IMR-90 (cell line): ENCODE measurements around the gene CXXC1. TPM values are rescaled to one million over a fixed set of nuclear protein-coding genes. Genes with fewer than 3 reads are reported as not detected.

Experiments used
- ATAC-seq: fragments of 200-7000 bp; cut with Tn5 transposase; 2 replicates; pipeline ENCODE4 v1.9.1; 2020; ENCODE audit warnings: low read depth, mild to moderate bottlenecking, moderate library complexity
- BruUV-seq: library from RNA; stranded (reverse); fragments of 400-500 nt; replicated peaks from 2 replicates; lab custom pipeline; 2021; lab: Mats Ljungman, UMichigan
- CTCF ChIA-PET: fragments of 300-600 bp; formaldehyde crosslinking; extraction: SDS; loops from one replicate; lab custom pipeline; 2021; ENCODE audit warnings: antibody characterized with exemption; lab: Yijun Ruan, JAX
- POLR2A ChIA-PET: fragments of 300-600 bp; sonication (Branson Sonifier 250); formaldehyde crosslinking; loops from one replicate; lab custom pipeline; 2022; ENCODE audit warnings: antibody characterized with exemption; ENCODE audit not compliant: unreplicated experiment; lab: Charles Lee
- DNase-seq: peaks from one replicate; pipeline ENCODE4 v3.0.0; 2013
- H2AFZ ChIP-seq: replicated peaks from 2 replicates; pipeline ENCODE3; 2013; ENCODE audit warnings: low read length, mild to moderate bottlenecking; ENCODE audit not compliant: poor library complexity
- H2AK5ac ChIP-seq: 2 replicates; pipeline ENCODE4 v1.6.1; 2013; ENCODE audit warnings: low read depth, low read length, inconsistent platforms
- H2AK9ac ChIP-seq: replicated peaks from 2 replicates; pipeline ENCODE3; 2013; ENCODE audit warnings: mild to moderate bottlenecking, low read depth, low read length, moderate library complexity; ENCODE audit not compliant: poor library complexity
- H2BK120ac ChIP-seq: 2 replicates; pipeline ENCODE4 v1.6.1; 2013; ENCODE audit warnings: low read depth, low read length, inconsistent platforms
- H2BK15ac ChIP-seq: 3 replicates; pipeline ENCODE4 v1.6.1; 2013; ENCODE audit warnings: low read depth, low read length, inconsistent platforms
- H2BK20ac ChIP-seq: 2 replicates; pipeline ENCODE4 v1.6.1; 2013; ENCODE audit warnings: low read depth, mild to moderate bottlenecking, inconsistent platforms, low read length, moderate library complexity
- H2BK5ac ChIP-seq: 2 replicates; pipeline ENCODE4 v1.6.1; 2013; ENCODE audit warnings: mild to moderate bottlenecking, low read depth, low read length, inconsistent platforms; ENCODE audit not compliant: poor library complexity, severe bottlenecking
- H3K14ac ChIP-seq: replicated peaks from 2 replicates; pipeline ENCODE4 v1.6.1; 2013; ENCODE audit warnings: low read depth, low read length, inconsistent platforms
- H3K18ac ChIP-seq: 2 replicates; pipeline ENCODE4 v1.6.1; 2013; ENCODE audit warnings: low read depth, low read length, control low read depth
- H3K23ac ChIP-seq: 2 replicates; pipeline ENCODE4 v1.6.1; 2013; ENCODE audit warnings: low read depth, low read length, inconsistent platforms
- H3K27ac ChIP-seq: 2 replicates; pipeline ENCODE4 v1.5.1; 2013; ENCODE audit warnings: mild to moderate bottlenecking, control low read depth, low read length; ENCODE audit not compliant: insufficient read depth
- H3K27me3 ChIP-seq: 2 replicates; pipeline ENCODE4 v1.6.1; 2013; ENCODE audit warnings: low read length; ENCODE audit not compliant: control insufficient read depth, insufficient read depth
- H3K36me3 ChIP-seq: 2 replicates; pipeline ENCODE4 v1.6.1; 2013; ENCODE audit warnings: low read length, mixed read lengths; ENCODE audit not compliant: control insufficient read depth, insufficient read depth
- H3K4ac ChIP-seq: 2 replicates; pipeline ENCODE4 v1.6.1; 2013; ENCODE audit warnings: low read depth, low read length, inconsistent platforms
- H3K4me1 ChIP-seq: 2 replicates; pipeline ENCODE4 v1.6.1; 2013; ENCODE audit warnings: low read length, mixed read lengths; ENCODE audit not compliant: control insufficient read depth, insufficient read depth
- H3K4me2 ChIP-seq: 2 replicates; pipeline ENCODE4 v1.6.1; 2013; ENCODE audit warnings: low read depth, mild to moderate bottlenecking, control low read depth, low read length, moderate library complexity
- H3K4me3 ChIP-seq: 2 replicates; pipeline ENCODE4 v1.5.1; 2013; ENCODE audit warnings: low read depth, mild to moderate bottlenecking, control low read depth, low read length, moderate library complexity; ENCODE audit not compliant: insufficient read depth
- H3K56ac ChIP-seq: 2 replicates; pipeline ENCODE4 v1.6.1; 2013; ENCODE audit warnings: low read length, inconsistent platforms; ENCODE audit not compliant: insufficient read depth; ENCODE audit errors: extremely low read depth
- H3K79me1 ChIP-seq, 2 experiments: 2 replicates each; pipeline ENCODE4 v1.6.1; 2013; ENCODE audit warnings: low read length in 2 of 2, inconsistent platforms in 1 of 2, low read depth in 1 of 2
- H3K9ac ChIP-seq: 2 replicates; pipeline ENCODE4 v1.6.1; 2013; ENCODE audit warnings: low read depth, low read length, control low read depth
- H3K9me1 ChIP-seq: 2 replicates; pipeline ENCODE4 v1.6.1; 2013; ENCODE audit warnings: low read length, inconsistent platforms; ENCODE audit not compliant: insufficient read depth
- H3K9me3 ChIP-seq: 2 replicates; pipeline ENCODE4 v1.6.1; 2013; ENCODE audit warnings: low read length; ENCODE audit not compliant: control insufficient read depth, insufficient read depth
- H4K20me1 ChIP-seq: 2 replicates; pipeline ENCODE4 v1.6.1; 2013; ENCODE audit warnings: low read length, inconsistent platforms; ENCODE audit not compliant: insufficient read depth
- H4K5ac ChIP-seq: 2 replicates; pipeline ENCODE4 v1.6.1; 2013; ENCODE audit warnings: mild to moderate bottlenecking, low read depth, low read length, control low read depth
- H4K8ac ChIP-seq, 2 experiments: 2 replicates each; pipeline ENCODE4 v1.6.1; 2013; ENCODE audit warnings: low read depth in 2 of 2, low read length in 2 of 2, control low read depth in 1 of 2, inconsistent platforms in 1 of 2
- H4K91ac ChIP-seq: 2 replicates; pipeline ENCODE4 v1.6.1; 2013; ENCODE audit warnings: low read depth, low read length, inconsistent platforms; ENCODE audit not compliant: insufficient read depth
- BHLHE40 ChIP-seq: fragments of 150-350 bp; IDR thresholded peaks from 2 replicates; pipeline ENCODE4 v1.6.1; 2016; ENCODE audit warnings: mild to moderate bottlenecking, low read depth, low read length
- CEBPB ChIP-seq: IDR thresholded peaks from 2 replicates; pipeline ENCODE4 v1.6.1; 2012; ENCODE audit warnings: low read depth, low read length, improper control_type of control experiment
- CHD1 ChIP-seq: IDR thresholded peaks from 2 replicates; pipeline ENCODE4 v1.6.1; 2012; ENCODE audit warnings: low read depth, low read length, improper control_type of control experiment
- MAFK ChIP-seq: IDR thresholded peaks from 2 replicates; pipeline ENCODE4 v1.6.1; 2012; ENCODE audit warnings: low read depth, low read length, improper control_type of control experiment
- RCOR1 ChIP-seq: IDR thresholded peaks from 2 replicates; pipeline ENCODE4 v1.6.1; 2012; ENCODE audit warnings: mild to moderate bottlenecking, low read length, improper control_type of control experiment; ENCODE audit not compliant: insufficient replicate concordance
- SMC3 ChIP-seq: fragments of 150-350 bp; IDR thresholded peaks from 2 replicates; pipeline ENCODE4 v1.6.1; 2016; ENCODE audit warnings: low read depth, mild to moderate bottlenecking, antibody characterized with exemption, low read length, moderate library complexity
- dilution Hi-C: fragments of 300-500 bp; cut with HindIII; formaldehyde crosslinking; loops from one replicate; pipeline ENCODE4 v1.14.3; 2018; ENCODE audit warnings: low sequenced_read_pairs; ENCODE audit not compliant: unreplicated experiment
- in situ Hi-C: fragments of 300-500 bp; cut with MboI; formaldehyde crosslinking; loops from 3 replicates; pipeline ENCODE4 v1.14.3; 2019; ENCODE audit warnings: low sequenced_read_pairs, inconsistent platforms, mixed read lengths
- intact Hi-C: fragments of 100-400 bp; cut with micrococcal nuclease; formaldehyde crosslinking; loops from 2 replicates; pipeline ENCODE4 v1.10.0; 2022
- polyA plus RNA-seq, 3 experiments: library from polyadenylated mRNA; depleted of rRNA; stranded (reverse); fragments of >200 nt; gene quantifications; 2 replicates each; pipeline ENCODE4 v1.2.3, GENCODE V29; 2012; ENCODE audit warnings: low replicate concordance in 1 of 3
- total RNA-seq: library from RNA; depleted of rRNA; stranded (reverse); fragments of >200 nt; gene quantifications from 2 replicates; pipeline ENCODE4 v1.2.3, GENCODE V29; 2012
- TF ChIP-seq, protein P1 (sequence below): fragments of 150-350 bp; IDR thresholded peaks from 2 replicates; pipeline ENCODE4 v1.6.1; 2017; ENCODE audit warnings: mild to moderate bottlenecking, antibody characterized with exemption, low read length, low read depth

The CXXC1 gene
- total and polyA plus RNA-seq, 2 of the 4 experiments (the other 2 are of a cell fraction) = 24.0 to 66.2 TPM

DNA sequence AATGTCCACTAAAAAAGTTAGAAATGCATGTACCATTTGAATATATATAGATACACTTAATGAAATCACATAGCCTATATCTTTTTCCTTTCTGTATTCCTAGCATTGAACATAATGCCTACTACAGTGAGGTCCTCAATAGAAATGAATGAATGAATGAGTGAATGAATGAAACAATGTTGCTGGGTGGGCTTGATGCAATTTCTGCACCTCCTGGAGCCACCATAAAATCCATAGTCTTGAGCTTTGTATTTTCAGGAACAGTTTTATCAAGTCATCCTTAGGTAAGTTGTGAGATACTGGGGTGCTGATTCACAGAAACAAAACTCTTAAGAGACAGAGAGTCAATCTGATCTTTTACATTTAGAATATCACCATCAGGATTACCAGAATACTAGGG, 24.5 kb downstream of the CXXC1 start:
- H3K18ac ChIP-seq = no peak overlapping the region
- H3K79me1 ChIP-seq = no peaks in the 10 kb centered on the region; a peak in 1 of 4 replicates
- no peak overlapping the region for H2BK5ac ChIP-seq
- H2AK5ac ChIP-seq = no peak overlapping the region
- POLR2A ChIA-PET = interaction anchor here (0.5 kb wide), 1 partner anchor 1399 kb away, joined by 19 read pairs; no protein-coding TSS in a partner anchor
- H3K36me3 ChIP-seq = no peaks in the 10 kb centered on the region
- no peak overlapping the region for H2BK20ac ChIP-seq
- H3K27me3 ChIP-seq = no peaks in the 10 kb centered on the region
- BruUV-seq = no TSS peak
- no peak overlapping the region for H3K4ac ChIP-seq
- no peak overlapping the region for H2AFZ ChIP-seq
- no peak overlapping the region for H4K5ac ChIP-seq
- no peak overlapping the region for H3K9ac ChIP-seq
- TF ChIP-seq SMC3 (no peak), CEBPB (no peak), BHLHE40 (no peak), RCOR1 (no peak), MAFK (no peak), CHD1 (no peak)
- TF ChIP-seq, protein P1, sequence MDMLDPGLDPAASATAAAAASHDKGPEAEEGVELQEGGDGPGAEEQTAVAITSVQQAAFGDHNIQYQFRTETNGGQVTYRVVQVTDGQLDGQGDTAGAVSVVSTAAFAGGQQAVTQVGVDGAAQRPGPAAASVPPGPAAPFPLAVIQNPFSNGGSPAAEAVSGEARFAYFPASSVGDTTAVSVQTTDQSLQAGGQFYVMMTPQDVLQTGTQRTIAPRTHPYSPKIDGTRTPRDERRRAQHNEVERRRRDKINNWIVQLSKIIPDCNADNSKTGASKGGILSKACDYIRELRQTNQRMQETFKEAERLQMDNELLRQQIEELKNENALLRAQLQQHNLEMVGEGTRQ = no peak
- ATAC-seq (no peak), DNase-seq (no peak)
- H3K14ac ChIP-seq = no peak overlapping the region
- no peaks in the 10 kb centered on the region for H3K9me3 ChIP-seq
- no peak overlapping the region for H2BK120ac ChIP-seq
- no peak overlapping the region for H3K4me2 ChIP-seq
- H3K23ac ChIP-seq = no peak overlapping the region
- no peak overlapping the region for H2AK9ac ChIP-seq
- H3K4me3 ChIP-seq = no peak overlapping the region
- CTCF ChIA-PET = no interaction called here
- no peak overlapping the region for H3K27ac ChIP-seq
- dilution Hi-C loops (no loop called here), intact Hi-C loops (no loop called here), in situ Hi-C loops (no loop called here)
- no peak overlapping the region for H4K91ac ChIP-seq
- no peaks in the 10 kb centered on the region for H3K4me1 ChIP-seq
- H4K20me1 ChIP-seq = no peaks in the 10 kb centered on the region
- no peak overlapping the region for H2BK15ac ChIP-seq
- no peak overlapping the region for H4K8ac ChIP-seq
- H3K56ac ChIP-seq = no peak overlapping the region
- no peaks in the 10 kb centered on the region; the same call in 1 of the 2 replicates for H3K9me1 ChIP-seq
